ENCODE data around the gene CADM4.
A peak's percentile ranks its signal among the peaks of the same experiment; 100 is the strongest.
"Not testable (repeated sequence)": the region's sequence is repeated elsewhere in the genome, so short reads cannot be mapped to it uniquely, and the experiment has no call there.

CADM4 gene, protein sequence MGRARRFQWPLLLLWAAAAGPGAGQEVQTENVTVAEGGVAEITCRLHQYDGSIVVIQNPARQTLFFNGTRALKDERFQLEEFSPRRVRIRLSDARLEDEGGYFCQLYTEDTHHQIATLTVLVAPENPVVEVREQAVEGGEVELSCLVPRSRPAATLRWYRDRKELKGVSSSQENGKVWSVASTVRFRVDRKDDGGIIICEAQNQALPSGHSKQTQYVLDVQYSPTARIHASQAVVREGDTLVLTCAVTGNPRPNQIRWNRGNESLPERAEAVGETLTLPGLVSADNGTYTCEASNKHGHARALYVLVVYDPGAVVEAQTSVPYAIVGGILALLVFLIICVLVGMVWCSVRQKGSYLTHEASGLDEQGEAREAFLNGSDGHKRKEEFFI

DNA sequence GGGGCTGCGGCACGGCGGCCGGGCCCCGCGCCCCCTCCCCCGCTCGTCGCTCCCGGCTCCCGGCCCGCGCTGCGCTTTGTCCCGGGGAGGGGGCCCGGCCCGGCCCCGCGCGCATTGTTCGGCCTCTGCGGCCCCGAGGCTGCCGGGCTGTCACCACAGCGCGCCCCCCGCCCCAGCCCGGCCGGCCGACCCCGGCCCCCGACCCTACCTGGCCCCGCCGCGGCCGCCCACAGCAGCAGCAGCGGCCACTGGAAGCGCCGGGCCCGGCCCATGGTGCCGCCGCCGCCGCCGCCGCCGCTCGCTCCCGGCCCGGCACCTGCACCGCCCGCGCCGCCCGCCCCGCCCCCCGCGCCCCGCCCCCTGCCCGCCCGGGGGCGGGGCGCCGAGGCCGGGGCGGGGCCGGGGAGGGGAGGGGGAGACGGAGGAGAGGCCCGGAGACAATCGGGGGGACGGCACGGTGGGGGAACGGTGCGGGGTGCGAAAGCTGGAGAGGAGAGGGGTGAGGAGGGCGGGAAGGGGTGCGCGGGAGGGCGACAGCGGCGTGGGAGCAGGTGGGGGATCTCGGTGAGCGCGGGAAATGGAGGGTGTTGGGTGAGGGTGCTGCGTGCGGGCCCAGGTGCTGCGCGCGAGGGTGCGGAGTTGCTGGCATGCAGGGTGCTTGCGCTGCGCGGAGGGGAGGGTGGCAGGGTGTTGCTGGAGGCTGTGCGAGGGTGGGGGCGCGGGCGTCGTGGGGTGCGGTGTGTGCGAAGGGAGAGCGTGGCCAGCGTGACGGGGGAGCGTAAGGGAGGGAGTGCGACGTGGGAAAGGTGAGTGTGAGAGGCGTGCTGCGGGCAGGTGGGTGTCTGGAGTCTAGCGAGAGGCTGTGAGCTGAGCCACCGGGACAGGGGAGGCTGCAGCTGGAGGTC is at the start of gene CADM4:
Gene CADM4, minus strand, starts transcription at position 332 of the 905 bp plus-strand sequence. Its CDS starts 60 bp downstream, at position 272.
- DNase-seq: no peak

DNA sequence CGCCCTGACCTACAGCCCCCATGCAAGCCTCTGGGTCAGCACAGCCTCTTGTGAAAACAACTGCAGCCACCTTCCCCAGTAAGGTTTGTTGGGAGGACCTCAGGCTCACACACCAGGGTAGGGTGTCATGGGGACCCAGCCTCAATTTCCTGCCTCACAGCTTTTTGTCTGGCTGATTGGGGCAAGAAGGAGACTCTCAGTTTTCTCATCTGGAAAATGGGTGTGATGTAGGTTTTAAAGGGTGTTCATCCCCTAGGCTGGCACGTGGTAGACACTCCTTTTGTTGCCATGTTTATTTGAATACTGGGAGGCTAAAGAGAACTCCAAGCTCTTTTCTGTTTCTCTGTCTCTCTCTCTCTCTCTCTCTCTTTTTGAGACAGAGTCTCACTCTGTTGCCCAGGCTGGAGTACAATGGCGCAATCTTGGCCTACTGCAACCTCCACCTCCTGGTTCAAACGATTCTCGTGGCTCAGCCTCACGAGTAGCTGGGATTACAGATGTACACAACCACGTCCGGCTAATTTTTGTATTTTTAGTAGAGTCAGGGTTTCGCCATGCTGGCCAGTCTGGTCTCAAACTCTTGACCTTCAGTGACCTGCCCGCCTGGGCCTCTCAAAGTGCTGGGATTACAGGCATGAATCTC is 48.5 kb upstream of the CADM4 start:
- DNase-seq: no peak

DNA sequence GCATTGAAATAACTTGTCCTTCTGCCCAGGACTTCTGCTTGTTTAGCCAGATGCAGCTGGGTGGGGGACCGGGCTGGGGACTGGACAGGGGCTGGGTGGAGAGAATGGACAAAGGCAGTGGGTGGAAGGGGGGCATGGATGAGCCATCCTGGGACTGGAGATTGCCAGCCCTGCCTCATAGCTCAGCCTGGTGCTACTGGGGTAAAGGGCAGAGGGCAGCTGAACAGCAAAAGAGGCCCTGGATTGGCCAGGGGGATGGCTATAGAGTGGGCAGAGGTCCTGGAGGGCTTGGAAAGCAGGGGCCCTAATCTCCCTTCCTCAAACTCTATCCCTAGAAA is 48.0 kb upstream of the CADM4 start:
- DNase-seq: no peak

DNA sequence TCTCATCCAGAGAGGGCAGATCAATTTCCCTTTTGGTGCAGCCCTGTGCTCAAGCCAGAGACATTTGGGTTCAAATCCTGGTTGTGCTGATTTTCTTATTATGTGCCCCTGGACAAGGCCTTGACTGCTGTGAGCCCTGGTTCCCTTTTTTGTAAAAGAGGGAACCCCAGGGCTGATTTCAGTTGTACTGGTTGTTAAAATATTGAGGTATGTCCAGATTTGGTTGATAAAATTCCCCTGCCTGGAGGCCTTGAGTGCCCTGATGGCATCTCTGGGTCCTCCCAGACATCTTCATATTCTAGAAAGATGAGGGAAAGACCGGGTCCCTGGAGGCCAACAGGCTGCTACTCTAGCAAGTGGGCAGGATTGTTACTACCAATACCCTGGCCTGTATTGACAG is 44.7 kb upstream of the CADM4 start:
- no peak for DNase-seq

DNA sequence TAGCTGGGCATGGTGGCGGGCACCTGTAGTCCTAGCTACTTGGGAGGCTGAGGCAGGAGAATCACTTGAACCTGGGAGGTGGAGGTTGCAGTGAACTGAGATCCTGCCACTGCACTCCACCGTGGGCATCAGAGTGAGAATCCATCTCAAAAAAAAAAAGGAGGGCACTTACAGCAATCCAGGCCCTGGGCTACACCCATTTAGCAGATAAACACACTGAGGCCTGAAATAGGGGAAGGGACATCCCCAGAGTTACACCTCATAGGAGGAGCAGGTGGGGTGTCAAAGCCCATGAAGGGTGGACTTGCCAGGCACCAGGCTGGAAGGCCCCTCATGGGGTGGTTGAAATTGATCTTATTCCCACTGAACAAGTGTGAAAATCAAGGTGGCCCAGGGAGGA is 44.3 kb upstream of the CADM4 start:
- no peak for DNase-seq

DNA sequence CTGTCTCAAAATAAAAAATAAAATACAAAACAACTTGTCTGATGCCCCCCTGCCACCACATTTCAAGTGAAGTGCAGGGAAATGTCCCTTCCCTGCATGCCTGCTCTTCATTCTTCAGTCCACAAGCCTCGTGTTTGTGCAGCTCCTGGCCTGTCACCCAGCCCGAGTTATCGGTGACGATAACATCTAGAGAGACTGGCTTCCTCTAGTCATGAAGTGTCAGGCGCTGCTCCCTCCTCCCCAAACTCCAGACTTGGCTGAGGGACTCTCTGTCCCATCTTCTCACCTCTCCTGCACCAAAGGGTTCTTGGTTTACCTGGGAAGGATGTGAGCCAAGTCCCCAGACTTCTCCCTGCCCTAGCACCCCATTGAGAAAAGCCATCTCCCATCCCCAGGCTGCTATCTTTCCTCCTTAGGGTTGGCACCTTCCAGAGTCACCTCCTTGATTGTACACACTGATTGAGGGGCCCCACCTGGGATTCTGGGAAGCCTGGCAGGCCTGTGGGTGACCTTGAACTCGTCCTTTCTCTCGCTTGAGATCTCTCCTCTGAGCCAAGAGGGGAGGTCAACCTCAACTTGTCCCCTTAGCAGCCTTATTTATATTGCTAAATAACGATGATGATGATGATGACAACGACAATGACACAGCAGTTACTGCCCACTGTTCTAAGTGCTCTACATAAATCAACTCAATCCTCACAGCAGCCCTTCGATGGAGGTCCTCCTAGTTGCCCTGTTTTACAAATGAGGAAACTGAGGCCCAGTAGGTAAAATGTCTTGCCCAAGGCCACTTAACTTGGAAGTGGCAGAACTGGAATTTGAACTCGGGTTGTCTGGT is 43.4 kb upstream of the CADM4 start:
- DNase-seq: no peak

DNA sequence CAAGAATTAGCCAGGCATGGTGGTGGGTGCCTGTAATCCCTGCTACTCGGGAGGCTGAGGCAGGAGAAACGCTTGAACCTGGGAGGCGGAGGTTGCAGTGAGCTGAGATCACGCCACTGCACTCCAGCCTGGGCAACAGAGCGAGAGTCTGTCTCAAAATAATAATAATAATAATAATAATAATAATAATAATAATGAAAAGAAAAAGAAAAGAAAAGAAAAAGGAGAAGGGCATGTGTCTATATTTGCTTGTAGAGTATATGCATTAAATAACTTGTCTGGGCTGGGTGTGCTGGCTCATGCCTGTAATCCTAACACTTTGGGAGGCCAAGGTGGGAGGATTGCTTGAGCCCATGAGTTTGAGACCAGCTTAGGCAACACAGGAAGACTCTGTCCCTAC is 42.6 kb upstream of the CADM4 start:
- DNase-seq: not testable (repeated sequence)

DNA sequence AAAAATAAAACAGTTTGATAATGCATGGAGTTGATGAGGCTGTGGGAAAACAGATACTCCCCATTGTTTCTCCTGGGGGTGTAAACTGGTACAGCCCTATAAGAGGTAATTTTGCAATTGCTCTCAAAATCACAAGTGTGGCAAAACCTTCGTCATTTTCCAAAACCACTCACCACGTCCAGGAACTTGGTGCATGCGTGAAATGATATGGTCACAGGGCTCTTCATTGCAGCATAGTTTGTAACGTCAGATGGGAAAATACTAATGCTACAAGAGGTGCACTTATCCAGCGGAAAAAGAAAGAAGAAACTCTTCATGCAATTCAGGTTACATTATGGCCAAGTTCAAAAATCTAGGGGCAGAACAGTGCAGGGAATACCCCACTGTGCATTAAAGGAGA is 42.2 kb upstream of the CADM4 start:
- no peak for DNase-seq

DNA sequence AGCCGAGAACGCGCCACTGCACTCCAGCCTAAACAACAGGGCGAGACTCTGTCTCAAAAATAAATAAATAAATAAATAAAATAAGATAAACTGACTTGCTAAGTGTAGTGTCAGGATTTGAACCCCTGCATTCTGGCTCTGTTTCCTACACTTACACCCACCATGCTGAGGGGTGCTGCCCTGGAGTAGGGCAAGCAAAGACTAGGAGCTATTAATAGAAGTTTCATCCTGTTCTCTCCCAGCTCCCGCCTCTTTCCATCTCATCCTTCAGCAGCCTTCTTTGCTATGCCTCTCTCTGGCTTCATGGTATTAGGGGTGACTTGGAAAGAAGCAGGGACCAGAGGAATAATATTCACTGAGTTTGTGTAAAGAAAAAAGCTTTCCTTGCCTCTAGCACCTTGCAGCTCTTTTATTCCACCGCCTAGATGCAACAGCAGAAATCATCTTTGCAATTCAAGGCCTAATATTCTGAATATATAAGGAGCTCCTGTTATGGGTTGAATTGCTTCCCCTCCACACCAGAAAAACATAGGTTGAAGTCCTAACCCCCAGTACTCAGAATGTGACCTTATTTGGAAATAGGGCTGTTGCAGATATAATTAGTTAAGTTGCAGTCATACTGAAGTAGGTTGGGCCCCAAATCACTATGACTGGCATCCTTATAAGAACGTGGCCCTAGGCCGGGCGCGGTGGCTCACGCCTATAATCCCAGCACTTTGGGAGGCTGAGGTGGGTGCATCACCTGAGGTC is 39.0 kb upstream of the CADM4 start:
- no peak for DNase-seq

DNA sequence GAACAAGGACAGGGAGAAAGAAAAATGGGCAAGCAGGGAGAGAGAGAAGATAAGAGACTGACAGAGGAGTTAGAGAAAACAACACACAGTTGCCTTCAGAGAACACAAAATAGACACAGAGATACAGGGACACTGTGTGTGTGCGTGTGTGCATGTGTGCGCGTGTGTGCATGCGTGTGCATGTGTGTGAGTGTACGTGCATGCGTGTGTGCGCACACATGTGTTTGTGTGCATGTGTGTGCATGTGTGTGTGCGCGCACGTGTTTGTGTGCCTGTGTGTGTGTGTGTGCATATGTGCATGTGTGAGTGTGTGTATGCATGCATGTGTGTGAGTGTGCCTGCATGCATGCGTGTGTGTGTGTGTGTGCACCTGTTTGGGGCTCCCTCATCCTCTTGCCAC is 36.3 kb upstream of the CADM4 start:
- DNase-seq: no peak

DNA sequence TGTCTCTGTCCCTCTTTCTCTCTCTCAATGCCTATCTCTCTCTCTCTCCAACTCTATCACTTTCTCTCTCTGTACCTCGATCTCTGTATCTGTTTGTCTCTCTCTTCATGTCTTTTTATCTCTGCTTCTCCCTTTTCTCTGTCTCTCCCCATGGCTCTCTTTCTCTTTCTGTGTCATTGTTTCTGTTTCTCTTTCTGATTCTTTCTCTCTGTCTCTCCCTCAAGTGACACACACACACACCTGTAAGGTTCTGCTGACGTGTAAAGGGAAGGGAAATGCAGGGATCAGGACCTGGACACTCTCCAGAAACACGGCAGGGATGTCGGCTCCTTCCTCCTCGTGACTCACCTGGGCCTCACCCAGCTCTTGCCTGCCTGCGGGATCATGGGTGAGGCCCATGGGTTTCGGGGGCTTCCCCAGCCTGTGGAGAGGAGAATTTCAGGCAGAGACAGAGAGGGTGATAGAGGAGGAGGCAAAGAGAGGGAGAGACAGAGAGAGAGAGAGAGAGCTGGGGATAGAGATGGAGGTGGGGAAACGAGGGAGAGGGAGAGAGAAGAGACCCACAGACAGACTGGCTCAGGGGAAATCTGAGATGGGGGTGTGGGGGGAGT is 35.7 kb upstream of the CADM4 start:
- no peak for DNase-seq

DNA sequence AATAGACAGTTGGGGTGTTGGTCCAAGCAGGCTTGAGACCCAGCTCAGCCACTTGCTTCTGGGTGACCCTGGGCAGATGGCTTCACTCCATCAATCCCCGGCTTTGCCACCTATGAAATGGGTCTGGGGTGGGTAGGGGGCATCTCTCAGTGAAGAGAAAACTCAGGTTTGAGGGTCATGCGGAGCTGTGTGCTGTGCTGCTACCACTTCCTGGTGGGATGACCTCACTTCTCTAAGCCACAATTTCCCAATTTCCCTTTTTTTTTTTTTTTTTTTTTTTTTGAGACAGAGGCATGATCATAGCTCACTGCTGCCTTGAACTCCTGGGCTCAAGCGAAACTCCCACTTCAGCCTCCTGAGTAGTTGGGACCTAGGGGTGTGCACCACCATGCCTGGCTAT is 34.9 kb upstream of the CADM4 start:
- DNase-seq: no peak

DNA sequence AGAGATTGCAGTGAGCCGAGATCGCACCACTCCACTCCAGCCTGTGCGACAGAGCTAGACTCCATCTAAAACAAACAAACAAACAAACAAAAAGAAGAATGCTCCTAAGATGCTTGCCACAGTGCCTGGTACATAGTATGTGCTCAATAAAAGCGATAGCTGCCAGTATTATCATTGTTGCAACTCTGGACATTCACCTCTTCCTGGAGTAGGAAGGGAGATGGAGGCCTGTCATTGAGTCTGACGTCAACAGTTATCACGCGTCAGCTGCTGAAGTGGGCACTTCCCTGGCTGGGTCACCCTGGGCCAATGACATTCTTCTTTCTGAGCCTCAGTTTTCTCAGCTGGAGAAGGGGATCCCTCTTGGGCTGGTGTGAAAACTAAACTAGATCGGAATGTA is 34.5 kb upstream of the CADM4 start:
- DNase-seq: no peak

DNA sequence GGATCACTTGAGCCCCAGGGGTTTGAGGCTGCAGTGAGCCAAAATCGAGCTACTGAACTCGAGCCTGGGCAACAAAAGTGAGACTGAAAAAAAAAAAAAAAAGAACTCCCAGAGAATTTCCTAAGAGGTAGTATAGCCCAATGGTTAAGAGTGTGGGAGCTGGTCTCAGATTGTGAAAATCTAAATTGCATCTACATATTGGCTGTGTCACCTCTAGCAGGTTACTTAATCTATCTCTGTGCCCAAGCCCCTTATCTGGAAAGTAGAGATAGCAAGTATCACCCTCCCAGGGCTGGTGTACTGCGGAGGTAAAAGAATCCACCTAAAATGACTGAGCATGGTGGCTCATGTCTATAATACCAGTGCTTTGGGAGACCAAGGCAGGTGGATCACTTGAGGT is 34.0 kb upstream of the CADM4 start:
- no peak for DNase-seq

DNA sequence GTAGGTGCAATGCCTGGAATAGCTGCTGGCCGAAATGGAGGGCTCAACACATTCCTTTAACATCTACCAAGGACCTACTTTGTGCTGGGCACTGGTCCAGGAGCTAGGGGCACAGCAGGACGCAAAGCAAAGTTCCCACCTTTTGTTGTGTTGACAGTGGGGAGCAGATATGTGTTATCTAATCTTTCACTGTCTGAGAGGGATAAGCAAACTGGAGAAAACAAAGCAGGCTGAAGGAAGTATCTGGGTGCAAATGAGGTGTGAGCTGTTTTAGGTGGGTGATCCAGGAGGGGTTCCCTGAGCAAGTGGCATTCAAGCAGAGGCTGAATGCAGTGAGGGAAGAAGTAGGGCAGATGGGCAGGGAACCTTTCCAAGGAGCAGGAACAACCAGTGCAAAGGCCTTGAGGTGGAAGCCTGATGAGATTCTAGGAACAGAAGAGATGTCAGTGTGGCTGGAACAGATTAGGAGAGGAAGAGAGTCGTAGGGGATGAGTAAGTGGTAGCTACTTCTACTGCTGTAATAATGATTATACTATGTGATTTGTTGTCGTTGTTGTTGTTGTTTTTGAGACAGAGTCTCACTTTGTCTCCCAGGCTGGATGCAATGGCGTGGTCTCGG is 32.5 kb upstream of the CADM4 start:
- DNase-seq: no peak

DNA sequence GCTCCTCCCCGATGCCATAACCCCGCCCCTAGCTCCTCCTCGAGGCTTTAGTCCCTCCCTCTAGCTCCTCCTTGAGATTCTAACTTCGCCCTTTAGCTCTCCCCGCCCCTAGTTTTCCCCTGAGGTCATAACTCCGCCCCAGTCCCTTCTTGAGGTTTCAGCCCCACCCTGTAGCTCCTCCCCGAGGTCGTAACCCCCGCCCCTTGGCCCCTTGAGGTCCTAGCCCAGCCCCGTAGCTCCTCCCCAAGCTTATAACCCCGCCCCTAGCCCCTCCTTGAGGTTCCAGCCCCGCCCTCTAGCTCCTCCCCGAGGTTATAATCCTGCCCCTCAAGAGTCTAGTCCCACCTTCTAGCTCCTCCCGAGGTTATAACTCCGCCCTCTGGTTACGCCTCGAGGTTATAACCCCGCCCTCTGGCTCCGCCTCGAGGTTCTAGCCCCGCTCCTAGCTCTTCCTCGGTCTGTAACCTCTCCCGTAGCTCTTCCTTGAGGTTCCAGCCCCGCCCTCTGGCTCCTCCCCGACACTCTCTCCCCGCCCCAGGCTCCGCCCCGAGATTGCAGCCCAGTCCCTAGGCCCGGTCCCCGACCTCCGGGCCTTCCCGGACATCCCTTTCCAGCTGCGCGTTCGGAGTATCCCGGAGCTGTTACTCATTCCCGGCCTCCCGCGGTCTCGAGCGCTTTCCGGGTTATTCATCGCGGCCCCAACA is 28.9 kb upstream of the CADM4 start:
- DNase-seq: peak; percentile 99

DNA sequence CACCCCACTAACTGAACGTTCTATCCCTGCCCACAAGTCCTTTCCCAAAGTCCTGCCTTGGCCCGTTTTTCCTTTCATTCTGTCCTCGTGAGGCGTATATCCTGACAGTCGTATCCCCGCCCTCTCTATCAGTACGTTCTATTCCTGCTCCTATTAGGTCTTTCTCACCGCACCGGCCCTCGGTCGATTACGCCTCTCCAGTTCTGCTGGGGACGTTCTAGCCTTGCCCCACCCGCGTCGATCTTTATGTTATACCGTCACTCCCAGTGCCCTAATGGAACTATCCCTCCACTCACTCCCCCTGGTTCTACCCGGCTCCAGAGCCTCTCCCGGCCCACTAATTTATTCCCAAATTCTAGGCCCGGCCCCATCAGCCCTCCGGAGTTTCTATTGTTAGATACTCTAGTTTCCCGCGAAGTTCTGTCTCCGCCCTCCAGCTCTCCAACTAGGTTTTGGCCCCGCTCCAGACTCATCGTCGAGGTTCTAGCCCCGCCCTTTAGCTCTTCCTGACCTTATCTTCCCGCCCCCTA is 28.3 kb upstream of the CADM4 start:
- DNase-seq: no peak

DNA sequence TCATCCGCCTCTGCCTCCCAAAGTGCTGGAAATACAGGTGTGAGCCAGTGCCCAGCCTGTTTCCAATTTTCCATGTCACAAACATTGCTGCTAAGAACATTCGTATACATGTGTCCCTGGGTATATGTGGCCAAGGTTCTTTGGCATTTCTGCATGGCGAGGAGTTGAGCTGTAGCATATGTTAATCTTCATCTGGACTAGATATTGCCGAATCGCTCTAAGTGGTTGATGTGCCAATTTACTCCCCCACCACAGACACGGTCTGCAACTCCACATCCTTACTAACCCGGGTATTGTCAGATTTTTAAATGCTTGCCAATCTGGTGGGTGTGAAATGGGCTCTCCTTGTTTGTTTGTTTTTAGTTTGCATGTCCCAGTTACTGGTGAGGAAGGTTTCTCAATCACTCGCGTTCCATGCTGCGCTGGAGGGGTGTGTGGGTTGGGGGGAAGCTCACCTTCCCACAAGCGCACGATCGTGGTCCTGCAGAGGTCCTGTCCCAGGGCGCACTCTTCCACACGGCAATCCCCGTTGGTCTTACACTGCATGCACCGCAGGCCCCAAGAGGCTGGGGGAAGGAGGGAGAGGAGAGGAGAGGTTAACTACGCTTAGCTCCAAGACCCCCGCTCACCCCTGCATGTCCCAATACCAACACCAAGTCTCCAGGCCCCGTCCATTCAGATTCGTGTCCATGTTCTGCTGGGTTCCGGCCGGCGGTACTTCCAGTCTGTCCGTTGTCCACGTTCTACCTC is 27.7 kb upstream of the CADM4 start:
- DNase-seq: no peak

DNA sequence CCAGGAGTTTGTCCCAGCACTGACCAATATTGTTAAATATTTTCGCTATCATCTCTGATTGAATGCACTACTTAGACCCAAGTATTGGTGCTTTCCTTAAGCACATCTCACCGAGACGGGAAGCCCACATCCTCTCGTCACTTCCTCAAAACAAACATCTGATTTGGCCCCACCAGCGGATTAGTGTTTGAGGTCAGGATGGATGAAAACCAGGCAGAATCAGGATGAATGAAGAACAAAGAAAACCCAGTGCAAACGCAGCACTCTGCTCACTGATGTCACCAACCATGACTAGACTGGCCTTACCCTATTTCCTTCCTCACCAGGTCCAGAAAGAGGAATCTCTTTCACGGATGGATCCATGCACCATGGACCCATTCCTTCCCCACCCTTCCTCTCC is 24.4 kb upstream of the CADM4 start:
- no peak for DNase-seq
